Osteocyte (in vitro differentiated cells): ENCODE data around the gene GOPC. TPM values are rescaled to one million over a fixed set of nuclear protein-coding genes. Genes with fewer than 3 reads are reported as not detected.

Experiments
- DNase-seq: peaks from one replicate; pipeline ENCODE4 v3.0.0; 2021; ENCODE audit warnings: mixed read lengths; ENCODE audit not compliant: unreplicated experiment; ENCODE audit errors: extremely low spot score
- H3K27ac Mint-ChIP-seq: one replicate; pipeline ENCODE4 v1.8.0; 2021; ENCODE audit warnings: mild to moderate bottlenecking, mixed read lengths; ENCODE audit not compliant: unreplicated experiment
- H3K27me3 Mint-ChIP-seq: one replicate; pipeline ENCODE4 v1.8.0; 2021; ENCODE audit warnings: mixed read lengths; ENCODE audit not compliant: unreplicated experiment
- H3K36me3 Mint-ChIP-seq: one replicate; pipeline ENCODE4 v1.8.0; 2021; ENCODE audit warnings: mixed read lengths; ENCODE audit not compliant: unreplicated experiment
- H3K4me1 Mint-ChIP-seq: one replicate; pipeline ENCODE4 v1.8.0; 2021; ENCODE audit warnings: mixed read lengths; ENCODE audit not compliant: unreplicated experiment
- H3K4me3 Mint-ChIP-seq: one replicate; pipeline ENCODE4 v1.8.0; 2021; ENCODE audit warnings: mild to moderate bottlenecking, moderate library complexity, mixed read lengths; ENCODE audit not compliant: unreplicated experiment
- H3K9me3 Mint-ChIP-seq: one replicate; pipeline ENCODE4 v1.8.0; 2021; ENCODE audit warnings: mixed read lengths; ENCODE audit not compliant: unreplicated experiment
- CTCF ChIP-seq: fragments of 200-600 bp; sonication (generic); IDR thresholded peaks from 2 replicates; pipeline ENCODE4 v1.5.0; 2021; ENCODE audit warnings: antibody characterized with exemption, mild to moderate bottlenecking, moderate library complexity
- total RNA-seq: library from RNA; stranded (reverse); gene quantifications from 2 replicates; pipeline ENCODE4 v1.2.1, GENCODE V29; 2021

GOPC gene
- total RNA-seq, 1 donor from 2014 or later, result 27.6 TPM

DNA sequence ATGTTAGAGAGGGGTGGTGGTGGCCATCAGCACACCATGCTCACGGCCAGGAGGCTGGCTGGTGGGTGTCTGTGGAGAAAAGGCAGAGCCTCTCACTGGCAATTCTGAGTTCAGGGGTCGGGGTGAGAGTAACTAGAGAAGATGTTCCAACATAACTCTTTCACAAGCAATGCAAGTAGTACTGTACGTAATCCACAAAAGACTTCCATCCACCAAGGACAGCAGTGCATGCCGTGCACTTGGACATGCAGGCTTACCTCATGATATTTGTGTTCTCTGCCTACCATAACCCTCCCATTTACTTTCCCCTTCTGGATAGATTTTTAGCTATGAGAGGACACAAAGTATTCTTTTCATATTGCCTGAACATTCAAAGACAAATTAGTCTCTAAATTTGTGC lies 68.5 kb downstream of the GOPC start:
- peaks cover 23% of the 10 kb centered on the region for H3K4me1 Mint-ChIP-seq
- no peak overlapping the region for H3K4me3 Mint-ChIP-seq
- no peak overlapping the region for H3K27ac Mint-ChIP-seq
- TF ChIP-seq CTCF, result no peak
- H3K9me3 Mint-ChIP-seq, result no peaks in the 10 kb centered on the region
- peaks cover 19% of the 10 kb centered on the region for H3K36me3 Mint-ChIP-seq
- H3K27me3 Mint-ChIP-seq, result no peaks in the 10 kb centered on the region
- DNase-seq, result no peak

DNA sequence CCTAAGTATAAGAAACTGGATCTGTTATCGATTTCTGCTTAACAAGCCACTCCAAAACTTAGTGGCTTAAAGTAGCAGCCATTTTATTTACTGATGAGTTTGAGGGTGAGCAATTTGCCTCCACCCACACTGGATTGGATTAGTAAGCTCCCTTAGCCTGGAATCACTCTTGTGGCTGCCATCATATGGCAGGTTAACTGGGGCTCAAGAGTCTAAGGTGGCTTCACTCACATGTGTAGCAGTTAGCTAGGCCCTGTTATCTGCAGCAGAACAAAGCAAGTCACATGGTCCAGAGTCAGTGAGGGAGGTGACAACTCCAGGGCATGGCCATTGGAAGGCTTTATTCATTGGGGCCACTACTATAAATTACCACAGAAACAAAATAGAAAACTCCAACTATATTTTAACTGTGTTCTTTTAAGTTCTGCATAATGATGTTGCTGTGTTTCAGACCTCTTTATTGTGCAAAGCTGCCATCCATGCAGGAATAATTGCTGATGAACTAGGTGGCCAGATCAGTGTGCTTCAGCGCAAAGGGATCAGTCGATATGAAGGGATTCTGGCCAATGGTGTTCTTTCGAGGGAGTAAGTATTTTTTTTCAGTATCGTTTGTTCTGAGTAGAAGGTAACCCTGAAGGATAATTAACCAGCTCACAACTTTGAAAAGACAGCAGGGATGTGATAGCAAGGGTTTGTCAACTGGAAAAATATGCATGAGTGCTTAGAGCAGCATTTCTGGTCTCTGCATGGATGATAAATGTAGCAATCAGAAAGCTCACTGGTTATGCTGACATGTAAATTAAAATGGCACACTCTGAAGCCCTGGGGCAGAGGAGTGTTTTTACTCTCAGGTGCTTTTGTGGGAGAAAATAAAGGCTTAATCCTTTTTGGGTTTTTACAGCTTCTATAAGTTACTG lies 70.2 kb downstream of the GOPC start:
- no peak overlapping the region for H3K4me3 Mint-ChIP-seq
- peaks cover 23% of the 10 kb centered on the region for H3K4me1 Mint-ChIP-seq

DNA sequence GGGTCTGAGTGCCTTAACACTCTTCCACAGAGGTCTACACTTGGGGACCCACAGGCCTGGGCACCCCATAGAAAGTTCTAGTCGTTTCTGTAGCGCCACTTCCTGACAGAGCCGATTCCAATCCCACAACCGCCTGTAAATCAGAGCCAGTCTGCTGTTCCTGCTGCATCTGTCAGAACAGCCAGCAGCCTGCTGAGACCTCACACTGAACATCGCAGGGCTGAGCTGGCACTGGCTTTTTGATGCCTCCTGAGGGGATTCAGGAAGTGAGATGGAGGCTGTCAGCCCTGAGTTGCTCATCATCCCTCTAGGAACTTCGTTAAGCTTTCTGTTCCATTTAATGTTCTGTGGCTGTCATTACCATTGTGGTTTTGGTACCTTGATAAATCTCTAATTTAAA lies 71.0 kb downstream of the GOPC start:
- no peak for TF ChIP-seq CTCF
- no peaks in the 10 kb centered on the region for H3K27me3 Mint-ChIP-seq
- H3K4me1 Mint-ChIP-seq, result peaks cover 21% of the 10 kb centered on the region
- H3K9me3 Mint-ChIP-seq, result no peaks in the 10 kb centered on the region
- peak overlapping the region; percentile 93 for H3K27ac Mint-ChIP-seq
- H3K36me3 Mint-ChIP-seq, result peaks cover 12% of the 10 kb centered on the region
- DNase-seq, result no peak
- no peak overlapping the region for H3K4me3 Mint-ChIP-seq

More for the DNA sequence above, 70.2 kb downstream of the GOPC start:
- H3K9me3 Mint-ChIP-seq, result no peaks in the 10 kb centered on the region
- TF ChIP-seq CTCF, result no peak
- peaks cover 14% of the 10 kb centered on the region for H3K36me3 Mint-ChIP-seq
- H3K27me3 Mint-ChIP-seq, result no peaks in the 10 kb centered on the region
- DNase-seq, result no peak
- no peak overlapping the region for H3K27ac Mint-ChIP-seq

DNA sequence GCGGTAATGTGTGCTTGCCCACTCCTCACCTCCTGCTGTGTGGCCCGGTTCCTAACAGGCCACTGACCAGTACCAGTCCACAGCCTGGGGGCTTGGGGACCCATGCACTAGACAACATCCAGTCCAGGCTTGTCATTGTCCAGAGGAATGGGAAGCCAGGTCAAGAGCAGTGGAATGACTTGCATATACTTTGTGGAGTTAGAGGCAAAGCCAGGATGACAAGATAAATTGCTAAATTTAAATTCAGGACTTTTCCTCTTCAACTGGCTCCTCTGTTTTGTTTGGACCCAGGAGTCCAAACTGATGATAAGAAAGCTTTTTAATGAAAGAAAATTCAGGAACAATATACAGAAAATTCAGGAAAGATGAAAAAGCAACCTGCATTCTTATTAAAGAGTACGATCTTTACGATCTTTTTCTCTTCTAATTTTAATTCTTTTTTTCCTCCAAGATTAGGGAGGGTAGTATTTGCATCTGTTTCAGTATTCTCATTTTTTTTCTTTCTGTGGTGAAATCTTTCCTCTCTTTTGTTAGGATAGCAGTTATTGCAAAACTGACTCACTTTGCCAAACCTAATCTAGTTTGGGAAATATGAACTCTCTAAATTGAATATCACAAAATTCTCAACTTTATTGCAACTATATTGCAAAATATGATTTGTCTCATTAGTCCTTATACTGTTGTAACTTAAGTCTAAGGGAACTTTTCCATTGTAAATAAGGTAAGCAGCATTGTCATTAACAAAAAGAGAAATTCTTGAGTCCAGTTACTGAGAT lies 71.7 kb downstream of the GOPC start:
- no peaks in the 10 kb centered on the region for H3K9me3 Mint-ChIP-seq
- no peak for TF ChIP-seq CTCF
- H3K27me3 Mint-ChIP-seq, result no peaks in the 10 kb centered on the region
- H3K36me3 Mint-ChIP-seq, result peaks cover 10% of the 10 kb centered on the region
- peak overlapping the region; percentile 93 for H3K27ac Mint-ChIP-seq
- H3K4me3 Mint-ChIP-seq, result no peak overlapping the region
- peaks cover 18% of the 10 kb centered on the region for H3K4me1 Mint-ChIP-seq
- DNase-seq, result no peak

GRCh38 chr6:117525607-117526006 lies 76.7 kb downstream of the GOPC start:
- H3K36me3 Mint-ChIP-seq, result peaks cover 3% of the 10 kb centered on the region
- no peaks in the 10 kb centered on the region for H3K9me3 Mint-ChIP-seq
- no peaks in the 10 kb centered on the region for H3K27me3 Mint-ChIP-seq
- no peak overlapping the region for H3K4me3 Mint-ChIP-seq
- DNase-seq, result no peak
- H3K27ac Mint-ChIP-seq, result no peak overlapping the region
- TF ChIP-seq CTCF, result no peak
- H3K4me1 Mint-ChIP-seq, result peaks cover 37% of the 10 kb centered on the region
